Measurements from ENCODE around the gene CDKN2AIP. TPM values are rescaled to one million over a fixed set of nuclear protein-coding genes. Genes with fewer than 3 reads are reported as not detected.
A peak's percentile ranks its signal among the peaks of the same experiment; 100 is the strongest.

CDKN2AIP gene
- total RNA-seq, 1 donor from 2014 or later, result 8.5 TPM

DNA sequence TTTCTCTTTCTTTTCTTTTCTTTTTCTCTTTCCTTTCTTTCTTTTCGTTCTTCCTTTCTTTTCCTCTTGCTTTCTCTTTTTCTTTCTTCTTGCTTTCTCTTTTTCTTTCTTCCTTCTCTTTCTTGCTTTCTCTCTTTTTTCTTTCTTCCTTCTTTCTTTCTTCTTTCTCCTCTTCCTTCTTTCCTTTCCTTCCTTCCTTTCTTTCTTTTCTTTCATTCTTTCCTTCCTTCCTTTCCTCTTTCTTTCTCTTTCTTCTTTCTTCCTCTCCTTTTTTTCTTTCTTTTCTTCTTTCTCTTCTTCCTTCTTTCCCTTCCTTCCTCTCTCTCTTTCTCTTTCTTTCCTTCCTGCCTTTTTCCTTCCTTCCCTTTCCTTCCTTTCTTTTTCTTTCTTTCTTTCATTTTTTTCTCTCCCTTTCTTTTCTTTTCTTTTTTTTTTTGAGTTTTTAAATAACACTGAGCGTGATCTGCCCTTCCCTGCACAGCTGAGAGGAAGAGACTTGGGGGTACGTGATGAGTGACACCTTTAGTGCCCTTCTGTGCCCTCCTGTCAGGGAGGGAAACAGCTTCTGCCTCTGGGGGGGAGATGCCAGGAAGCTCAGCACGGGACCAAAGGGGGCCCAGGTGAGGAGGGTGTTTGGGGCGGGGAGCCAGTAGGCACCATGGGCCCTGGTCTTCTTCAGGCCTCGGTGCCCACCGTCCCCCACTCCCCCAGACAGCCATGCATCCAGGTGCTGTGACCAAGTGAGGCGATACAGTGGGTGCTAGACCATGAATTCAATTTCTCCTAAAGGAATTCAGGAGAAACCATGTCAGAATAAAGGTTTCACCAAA, 36.6 kb upstream of the CDKN2AIP start:
- TF ChIP-seq CTCF (IDR thresholded peaks at IDR 0.05; ENCODE audit: borderline replicate concordance), result no peak
- peak overlapping the region; percentile 56 for H3K27ac ChIP-seq (replicated peaks)
- no peaks in the 10 kb centered on the region for H3K9me3 ChIP-seq (replicated peaks)
- no peaks in the 10 kb centered on the region for H3K27me3 ChIP-seq (ENCODE audit: low read depth)
- intact Hi-C loops (cut with micrococcal nuclease), result no loop called here
- H3K4me3 ChIP-seq, result peak overlapping the region; percentile 62
- no peak for DNase-seq
- H3K4me1 ChIP-seq, result peaks cover 7% of the 10 kb centered on the region
- H3K36me3 ChIP-seq, result no peaks in the 10 kb centered on the region

DNA sequence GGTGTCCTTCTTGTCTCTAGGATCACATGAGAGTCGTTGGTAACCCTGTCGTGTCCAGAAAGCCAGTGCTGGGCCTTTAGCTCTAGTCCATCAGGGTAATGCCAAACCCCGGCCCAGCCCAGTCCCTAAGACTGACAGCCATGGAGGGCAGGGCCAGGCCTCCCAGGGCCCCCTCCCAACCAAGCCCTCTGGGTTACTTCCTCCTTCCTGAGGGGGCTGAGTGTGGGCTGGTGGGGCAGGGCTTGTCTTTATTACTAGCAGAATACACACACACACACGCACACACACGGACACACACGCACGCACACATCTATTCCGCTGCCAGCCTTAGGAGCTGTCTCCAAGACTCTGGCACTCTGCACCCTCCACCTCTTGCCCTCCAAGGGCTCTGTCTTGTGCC, 35.6 kb upstream of the CDKN2AIP start:
- no peak for DNase-seq
- Histone ChIP-seq H3K4me3 (no peak overlapping the region), H3K27me3 (ENCODE audit: low read depth) (no peaks in the 10 kb centered on the region), H3K27ac (replicated peaks) (no peak overlapping the region), H3K36me3 (no peaks in the 10 kb centered on the region), H3K4me1 (peaks cover 7% of the 10 kb centered on the region), H3K9me3 (replicated peaks) (no peaks in the 10 kb centered on the region)
- TF ChIP-seq CTCF (IDR thresholded peaks at IDR 0.05; ENCODE audit: borderline replicate concordance), result no peak
- intact Hi-C loops (cut with micrococcal nuclease), result no loop called here

DNA sequence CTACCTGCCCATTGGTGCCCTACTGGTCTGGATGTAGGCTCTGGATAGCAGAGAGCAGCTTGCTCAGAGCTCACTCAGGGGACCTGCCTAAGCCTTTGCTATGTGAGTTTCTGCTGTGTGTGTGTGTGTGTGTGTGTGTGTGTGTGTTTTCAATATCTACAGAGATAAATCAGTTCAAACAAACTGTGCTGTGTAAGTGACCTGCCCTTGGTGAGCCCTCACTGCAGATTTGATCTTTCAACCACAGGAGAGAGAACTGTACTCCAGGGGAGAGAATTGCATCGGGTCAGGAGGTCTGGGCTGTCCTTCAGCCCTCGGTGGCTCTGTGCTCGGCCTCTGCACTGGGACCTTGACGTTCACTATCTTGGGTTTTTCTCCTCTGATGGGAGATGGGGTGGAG, 35.0 kb upstream of the CDKN2AIP start:
- Histone ChIP-seq H3K27ac (replicated peaks) (no peak overlapping the region), H3K4me3 (no peak overlapping the region), H3K36me3 (no peaks in the 10 kb centered on the region), H3K27me3 (ENCODE audit: low read depth) (no peaks in the 10 kb centered on the region), H3K4me1 (peaks cover 7% of the 10 kb centered on the region), H3K9me3 (replicated peaks) (no peaks in the 10 kb centered on the region)
- intact Hi-C loops (cut with micrococcal nuclease), result no loop called here
- DNase-seq, result no peak
- TF ChIP-seq CTCF (IDR thresholded peaks at IDR 0.05; ENCODE audit: borderline replicate concordance), result no peak

- Histone ChIP-seq H3K27me3 (ENCODE audit: low read depth) (no peaks in the 10 kb centered on the region), H3K9me3 (replicated peaks) (no peaks in the 10 kb centered on the region), H3K36me3 (no peaks in the 10 kb centered on the region), H3K4me1 (peaks cover 7% of the 10 kb centered on the region), H3K4me3 (no peak overlapping the region), H3K27ac (replicated peaks) (no peak overlapping the region)
- intact Hi-C loops (cut with micrococcal nuclease), result no loop called here
- DNase-seq, result no peak
- TF ChIP-seq CTCF (IDR thresholded peaks at IDR 0.05; ENCODE audit: borderline replicate concordance), result no peak
Observed at GRCh38 chr4:183409934-183410333, 34.5 kb upstream of the CDKN2AIP start.

- H3K36me3 ChIP-seq, result no peaks in the 10 kb centered on the region
- no peak overlapping the region for H3K4me3 ChIP-seq
- H3K9me3 ChIP-seq (replicated peaks), result no peaks in the 10 kb centered on the region
- no peak overlapping the region for H3K27ac ChIP-seq (replicated peaks)
- no peak for TF ChIP-seq CTCF (IDR thresholded peaks at IDR 0.05; ENCODE audit: borderline replicate concordance)
- H3K4me1 ChIP-seq, result peaks cover 7% of the 10 kb centered on the region
- no peaks in the 10 kb centered on the region for H3K27me3 ChIP-seq (ENCODE audit: low read depth)
- intact Hi-C loops (cut with micrococcal nuclease), result no loop called here
- DNase-seq, result no peak
Observed at GRCh38 chr4:183411291-183411861, 33.1 kb upstream of the CDKN2AIP start.
